OCI-LY7 (cell line): ENCODE results near the gene CNTNAP4. TPM values are rescaled to one million over a fixed set of nuclear protein-coding genes. Genes with fewer than 3 reads are reported as not detected.

Source experiments
- BruUV-seq: library from RNA; stranded (reverse); fragments of 400-500 nt; replicated peaks from 2 replicates; lab custom pipeline; 2021; lab: Mats Ljungman, UMichigan
- CTCF ChIA-PET: fragments of 300-600 bp; sonication (Branson Sonifier 250); formaldehyde crosslinking; loops from one replicate; lab custom pipeline; 2022; ENCODE audit warnings: antibody characterized with exemption; ENCODE audit not compliant: unreplicated experiment; lab: Charles Lee
- POLR2A ChIA-PET: fragments of 300-600 bp; sonication (Branson Sonifier 250); formaldehyde crosslinking; loops from one replicate; lab custom pipeline; 2022; ENCODE audit warnings: antibody characterized with exemption; lab: Charles Lee
- DNase-seq: peaks from one replicate; pipeline ENCODE4 v3.0.0-alpha.2; 2015; ENCODE audit warnings: low spot score
- H2AFZ ChIP-seq: fragments of 200-600 bp; sonication (generic), shearing (Covaris generic); 2 replicates; pipeline ENCODE4 v1.6.1; 2014; ENCODE audit warnings: mild to moderate bottlenecking, antibody characterized with exemption, low read length, moderate library complexity
- H3K27ac ChIP-seq: fragments of 200-600 bp; sonication (generic); 2 replicates; pipeline ENCODE4 v1.5.1; 2014; ENCODE audit warnings: mixed run types, low read depth, mild to moderate bottlenecking, moderate library complexity, low read length, inconsistent platforms; ENCODE audit not compliant: poor library complexity, severe bottlenecking
- H3K36me3 ChIP-seq: fragments of 200-600 bp; sonication (generic); 2 replicates; pipeline ENCODE4 v1.6.1; 2014; ENCODE audit warnings: mild to moderate bottlenecking, antibody characterized with exemption, low read length, moderate library complexity, mixed read lengths; ENCODE audit not compliant: insufficient read depth
- H3K4me1 ChIP-seq: fragments of 200-600 bp; sonication (generic); 2 replicates; pipeline ENCODE4 v1.5.1; 2014; ENCODE audit warnings: mild to moderate bottlenecking, low read length; ENCODE audit not compliant: insufficient read depth, poor library complexity, severe bottlenecking
- H3K4me2 ChIP-seq: fragments of 200-600 bp; sonication (generic); 2 replicates; pipeline ENCODE4 v1.6.1; 2014; ENCODE audit warnings: mild to moderate bottlenecking, low read length
- H3K4me3 ChIP-seq: fragments of 200-600 bp; sonication (generic); 2 replicates; pipeline ENCODE4 v1.5.1; 2014; ENCODE audit warnings: mild to moderate bottlenecking, low read depth, low read length; ENCODE audit not compliant: poor library complexity, severe bottlenecking
- H3K79me2 ChIP-seq: fragments of 200-600 bp; sonication (generic); 2 replicates; pipeline ENCODE4 v1.6.1; 2016; ENCODE audit warnings: low read depth, mild to moderate bottlenecking, low read length, moderate library complexity, mixed read lengths; ENCODE audit not compliant: insufficient read depth
- H3K9me2 ChIP-seq: fragments of 200-600 bp; sonication (generic); 2 replicates; pipeline ENCODE4 v1.6.1; 2016; ENCODE audit warnings: mild to moderate bottlenecking, low read length, mixed read lengths; ENCODE audit not compliant: insufficient read depth
- H3K9me3 ChIP-seq: fragments of 200-600 bp; sonication (generic); 2 replicates; pipeline ENCODE4 v1.6.1; 2014; ENCODE audit warnings: mild to moderate bottlenecking, mixed run types, low read length, mixed read lengths
- H4K20me1 ChIP-seq: fragments of 200-600 bp; sonication (generic); 2 replicates; pipeline ENCODE4 v1.6.1; 2014; ENCODE audit warnings: mild to moderate bottlenecking, antibody characterized with exemption, low read length, moderate library complexity, mixed read lengths; ENCODE audit not compliant: insufficient read depth
- CTCF ChIP-seq: fragments of 200-600 bp; sonication (generic); conservative IDR thresholded peaks from 2 replicates; pipeline ENCODE4 v1.5.1; 2014; ENCODE audit warnings: mild to moderate bottlenecking, antibody characterized with exemption, low read length, moderate library complexity, mixed read lengths
- EZH2phosphoT487 ChIP-seq: fragments of 200-600 bp; sonication (generic); IDR thresholded peaks from 2 replicates; pipeline ENCODE4 v1.6.1; 2018; ENCODE audit warnings: low read depth, borderline replicate concordance, mild to moderate bottlenecking, mixed run types, antibody characterized with exemption, low read length, moderate library complexity, mixed read lengths
- intact Hi-C: fragments of 100-400 bp; cut with micrococcal nuclease; formaldehyde crosslinking; loops from one replicate; pipeline ENCODE4 v1.10.0; 2022; ENCODE audit not compliant: unreplicated experiment
- total RNA-seq, 2 experiments: library from RNA; depleted of rRNA in 1 of 2; stranded (reverse); fragments of >200 nt in 1 of 2; shearing (Covaris generic) in 1 of 2; gene quantifications; 2 replicates each; pipeline ENCODE4 v1.2.3, GENCODE V29; 2014 to 2022

CNTNAP4 gene
- total RNA-seq, 2 experiments from 2014 or later, result not detected

GRCh38 chr16:76386784-76387183 lies 109.6 kb downstream of the CNTNAP4 start:
- CTCF ChIA-PET, result no interaction called here
- BruUV-seq, result no TSS peak
- Histone ChIP-seq H4K20me1 (no peaks in the 10 kb centered on the region), H3K4me3 (no peak overlapping the region), H3K27ac (no peak overlapping the region), H3K4me2 (no peak overlapping the region), H2AFZ (no peak overlapping the region), H3K9me3 (no peaks in the 10 kb centered on the region), H3K9me2 (no peaks in the 10 kb centered on the region), H3K79me2 (no peaks in the 10 kb centered on the region), H3K4me1 (no peaks in the 10 kb centered on the region), H3K36me3 (no peaks in the 10 kb centered on the region)
- no peak for TF ChIP-seq EZH2phosphoT487
- no peak for TF ChIP-seq CTCF
- DNase-seq, result no peak
- intact Hi-C loops, result no loop called here
- POLR2A ChIA-PET, result interaction anchor here (0.7 to 1.0 kb wide), 2 partner anchors 17 to 103 kb away, joined by 3 to 4 read pairs; no protein-coding TSS in a partner anchor

GRCh38 chr16:76387994-76388393 lies 110.8 kb downstream of the CNTNAP4 start:
- TF ChIP-seq EZH2phosphoT487, result no peak
- no peak for TF ChIP-seq CTCF
- no peak overlapping the region for H2AFZ ChIP-seq
- intact Hi-C loops, result no loop called here
- POLR2A ChIA-PET, result no interaction called here
- H4K20me1 ChIP-seq, result no peaks in the 10 kb centered on the region
- CTCF ChIA-PET, result no interaction called here
- H3K9me2 ChIP-seq, result no peaks in the 10 kb centered on the region
- DNase-seq, result no peak
- no peak overlapping the region for H3K4me3 ChIP-seq
- no peak overlapping the region for H3K4me2 ChIP-seq
- no peaks in the 10 kb centered on the region for H3K4me1 ChIP-seq
- BruUV-seq, result no TSS peak
- H3K27ac ChIP-seq, result no peak overlapping the region
- H3K79me2 ChIP-seq, result no peaks in the 10 kb centered on the region
- H3K36me3 ChIP-seq, result no peaks in the 10 kb centered on the region
- no peaks in the 10 kb centered on the region for H3K9me3 ChIP-seq

GRCh38 chr16:76389126-76389525 lies 111.9 kb downstream of the CNTNAP4 start:
- Histone ChIP-seq H3K9me2 (no peaks in the 10 kb centered on the region), H3K36me3 (no peaks in the 10 kb centered on the region), H4K20me1 (no peaks in the 10 kb centered on the region), H3K27ac (no peak overlapping the region), H3K4me2 (no peak overlapping the region), H2AFZ (no peak overlapping the region), H3K9me3 (no peaks in the 10 kb centered on the region), H3K79me2 (no peaks in the 10 kb centered on the region), H3K4me3 (no peak overlapping the region), H3K4me1 (no peaks in the 10 kb centered on the region)
- CTCF ChIA-PET, result no interaction called here
- BruUV-seq, result no TSS peak
- DNase-seq, result no peak
- POLR2A ChIA-PET, result no interaction called here
- intact Hi-C loops, result no loop called here
- no peak for TF ChIP-seq CTCF
- no peak for TF ChIP-seq EZH2phosphoT487
